ENCODE results near the gene KIF21B.

GRCh38 chr1:200965111-200965805 lies 58.3 kb downstream of the KIF21B start:
- TF ChIP-seq CTCF (IDR thresholded peaks at IDR 0.05; ENCODE audit: poor library complexity) (no peak), EZH2 (IDR thresholded peaks at IDR 0.05; ENCODE audit: borderline replicate concordance) (no peak)
